GM12878 (cell line): Measurements from ENCODE around the gene COL23A1. TPM values are rescaled to one million over a fixed set of nuclear protein-coding genes. Genes with fewer than 3 reads are reported as not detected.

Experiments used
- ATAC-seq: fragments of 200-7000 bp; cut with Tn5 transposase; 3 replicates; pipeline ENCODE4 v1.9.1; 2020; ENCODE audit warnings: mild to moderate bottlenecking, moderate library complexity
- BruUV-seq: library from RNA; stranded (reverse); fragments of 400-500 nt; replicated peaks from 2 replicates; lab custom pipeline; 2021; lab: Mats Ljungman, UMichigan
- CTCF ChIA-PET: fragments of 300-600 bp; sonication (Branson Sonifier 250); formaldehyde crosslinking; extraction: SDS; loops from one replicate; lab custom pipeline; 2021; ENCODE audit warnings: inconsistent platforms; lab: Yijun Ruan, JAX
- POLR2A ChIA-PET: fragments of 350-600 bp; formaldehyde crosslinking; extraction: SDS; loops from one replicate; lab custom pipeline; 2021; ENCODE audit warnings: inconsistent platforms; lab: Charles Lee
- RAD21 ChIA-PET: fragments of 300-600 bp; sonication (Branson Sonifier 250); formaldehyde crosslinking; loops from one replicate; lab custom pipeline; 2023; ENCODE audit warnings: antibody characterized with exemption; ENCODE audit not compliant: unreplicated experiment; lab: Charles Lee
- SMC1A ChIA-PET: fragments of 300-600 bp; sonication (Branson Sonifier 250); formaldehyde crosslinking; loops from one replicate; lab custom pipeline; 2023; ENCODE audit not compliant: unreplicated experiment, uncharacterized antibody; lab: Charles Lee
- DNase-seq: peaks from one replicate; pipeline ENCODE4 v3.0.0-alpha.2; 2011; ENCODE audit warnings: low read depth, low spot score
- FAIRE-seq: peaks from 3 replicates; lab custom pipeline; 2011; peaks lifted over from hg19 to GRCh38; lab: Jason Lieb, UNC
- H2AFZ ChIP-seq: 2 replicates; pipeline ENCODE4 v1.6.0; 2011; ENCODE audit warnings: low read depth, low read length, control low read depth; ENCODE audit not compliant: control insufficient read depth
- H3K27ac ChIP-seq: 2 replicates; pipeline ENCODE4 v1.5.1; 2011; ENCODE audit warnings: control low read depth; ENCODE audit not compliant: control insufficient read depth, insufficient read depth
- H3K27me3 ChIP-seq, 2 experiments: replicated peaks in 1 of 2; 2 replicates each; pipeline versions ENCODE4 v1.6.0 to v1.6.1; 2011; ENCODE audit warnings: low read length in 1 of 2; ENCODE audit not compliant: control insufficient read depth in 2 of 2, insufficient read depth in 2 of 2
- H3K36me3 ChIP-seq, 2 experiments: 2 replicates each; pipeline ENCODE4 v1.5.1; 2011; ENCODE audit warnings: low read length in 1 of 2; ENCODE audit not compliant: control insufficient read depth in 2 of 2, insufficient read depth in 2 of 2
- H3K4me1 ChIP-seq: 2 replicates; pipeline ENCODE4 v1.6.1; 2011; ENCODE audit warnings: mild to moderate bottlenecking, low read length, moderate library complexity, mixed read lengths; ENCODE audit not compliant: control insufficient read depth, insufficient read depth
- H3K4me2 ChIP-seq: 2 replicates; pipeline ENCODE4 v1.6.0; 2011; ENCODE audit warnings: control low read depth; ENCODE audit not compliant: control insufficient read depth, insufficient read depth
- H3K4me3 ChIP-seq: fragments of 200-600 bp; sonication (generic); 2 replicates; pipeline ENCODE4 v1.5.1; 2016
- H3K79me2 ChIP-seq: 2 replicates; pipeline ENCODE4 v1.6.0; 2011; ENCODE audit warnings: low read length; ENCODE audit not compliant: control insufficient read depth, insufficient read depth
- H3K9ac ChIP-seq: 2 replicates; pipeline ENCODE4 v1.8.0; 2011; ENCODE audit warnings: low read length, control low read depth, mixed read lengths; ENCODE audit not compliant: control insufficient read depth, insufficient read depth
- H3K9me3 ChIP-seq: replicated peaks from 3 replicates; pipeline ENCODE4 v1.5.1; 2011; ENCODE audit warnings: mild to moderate bottlenecking, low read length; ENCODE audit not compliant: control insufficient read depth, insufficient read depth
- H4K20me1 ChIP-seq: 2 replicates; pipeline ENCODE4 v1.6.0; 2011; ENCODE audit not compliant: control insufficient read depth, insufficient read depth
- E2F8 ChIP-seq: fragments of 450-650 bp; IDR thresholded peaks from 2 replicates; pipeline ENCODE4 v1.6.1; 2018; ENCODE audit warnings: mild to moderate bottlenecking, low read depth, moderate library complexity; ENCODE audit not compliant: partially characterized antibody
- RAD21 ChIP-seq: IDR thresholded peaks from 2 replicates; pipeline ENCODE4 v1.6.1; 2011; ENCODE audit warnings: mild to moderate bottlenecking, low read depth, low read length, moderate library complexity; ENCODE audit not compliant: insufficient read depth
- SMAD1 ChIP-seq: fragments of 450-650 bp; IDR thresholded peaks from 2 replicates; pipeline ENCODE4 v1.6.1; 2018; ENCODE audit warnings: mild to moderate bottlenecking, low read depth; ENCODE audit not compliant: partially characterized antibody
- ZNF592 ChIP-seq: fragments of 450-650 bp; IDR thresholded peaks from 2 replicates; pipeline ENCODE4 v1.6.1; 2017; ENCODE audit warnings: mild to moderate bottlenecking, moderate library complexity
- WGBS: methylation state at CpG from one replicate; pipeline ENCODE4 v1.1.6; 2016; ENCODE audit warnings: low lambda C conversion rate; ENCODE audit not compliant: insufficient replicate concordance, insufficient coverage; ENCODE audit errors: missing lambda C conversion rate; 5-methylcytosine and 5-hydroxymethylcytosine counted together
- in situ Hi-C: fragments of 300-500 bp; cut with MboI; formaldehyde crosslinking; loops from 9 replicates; pipeline ENCODE4 v1.14.3; 2018; ENCODE audit warnings: mixed read lengths
- intact Hi-C: fragments of 100-400 bp; cut with micrococcal nuclease; formaldehyde crosslinking; loops from one replicate; pipeline ENCODE4 v1.14.2; 2022; ENCODE audit not compliant: unreplicated experiment
- polyA plus RNA-seq, 11 experiments: library from polyadenylated mRNA; depleted of rRNA in 4 of 11; unstranded in 6 of 11; stranded (reverse) in 5 of 11; fragments of >200 nt; fragmentation: Nextera tagmentation in 4 of 11; fragmentation: Illumina TruSeq in 1 of 11; extraction: Ambion mirVana in 4 of 11; extraction: Trizol in 1 of 11; gene quantifications; 1 replicate in 1 of 11; 2 replicates in 10 of 11; pipeline versions ENCODE4 v1.2.1 to v1.2.3, GENCODE V29; 2011 to 2016; ENCODE audit warnings: inconsistent platforms in 2 of 11, missing spikeins in 2 of 11, low read depth in 1 of 11
- total RNA-seq, 4 experiments: library from RNA; depleted of rRNA in 3 of 4; stranded (reverse); fragments of >200 nt in 3 of 4; fragmentation: Illumina TruSeq in 1 of 4; extraction: Trizol in 1 of 4; gene quantifications; 2 replicates each; pipeline versions ENCODE4 v1.2.1 to v1.2.3, GENCODE V29; 2013 to 2021
- TF ChIP-seq, protein P1 (sequence below): fragments of 150-350 bp; IDR thresholded peaks from 2 replicates; pipeline ENCODE4 v1.6.1; 2016; ENCODE audit warnings: low read depth, low read length

COL23A1 gene
- total and polyA plus RNA-seq, 10 of the 15 experiments (the other 5 are each of a cell fraction or from before 2014, with no cell fraction given): 0.03 to 0.83 (median 0.09) TPM; not detected in 5

- no peak for TF ChIP-seq ZNF592
Measured at GRCh38 chr5:178411083-178411482, 179.1 kb downstream of the COL23A1 start (continued).

- Histone ChIP-seq H3K4me1 (no peaks in the 10 kb centered on the region), H3K27ac (no peak overlapping the region), H3K36me3 (no peaks in the 10 kb centered on the region), H3K9ac (no peak overlapping the region), H3K79me2 (no peaks in the 10 kb centered on the region), H2AFZ (no peak overlapping the region), H3K4me2 (no peak overlapping the region), H3K27me3 (no peaks in the 10 kb centered on the region), H3K4me3 (no peak overlapping the region), H4K20me1 (no peaks in the 10 kb centered on the region), H3K9me3 (no peaks in the 10 kb centered on the region; the same call in 1 of the 3 replicates)
- no peak for ATAC-seq
- DNase-seq: no peak
- in situ Hi-C loops: no loop called here
- RAD21 ChIA-PET: no interaction called here
- SMC1A ChIA-PET: interaction anchor here (0.9 kb wide), 1 partner anchor 15 kb away, joined by 3 read pairs; no protein-coding TSS in a partner anchor
- TF ChIP-seq, protein P1, sequence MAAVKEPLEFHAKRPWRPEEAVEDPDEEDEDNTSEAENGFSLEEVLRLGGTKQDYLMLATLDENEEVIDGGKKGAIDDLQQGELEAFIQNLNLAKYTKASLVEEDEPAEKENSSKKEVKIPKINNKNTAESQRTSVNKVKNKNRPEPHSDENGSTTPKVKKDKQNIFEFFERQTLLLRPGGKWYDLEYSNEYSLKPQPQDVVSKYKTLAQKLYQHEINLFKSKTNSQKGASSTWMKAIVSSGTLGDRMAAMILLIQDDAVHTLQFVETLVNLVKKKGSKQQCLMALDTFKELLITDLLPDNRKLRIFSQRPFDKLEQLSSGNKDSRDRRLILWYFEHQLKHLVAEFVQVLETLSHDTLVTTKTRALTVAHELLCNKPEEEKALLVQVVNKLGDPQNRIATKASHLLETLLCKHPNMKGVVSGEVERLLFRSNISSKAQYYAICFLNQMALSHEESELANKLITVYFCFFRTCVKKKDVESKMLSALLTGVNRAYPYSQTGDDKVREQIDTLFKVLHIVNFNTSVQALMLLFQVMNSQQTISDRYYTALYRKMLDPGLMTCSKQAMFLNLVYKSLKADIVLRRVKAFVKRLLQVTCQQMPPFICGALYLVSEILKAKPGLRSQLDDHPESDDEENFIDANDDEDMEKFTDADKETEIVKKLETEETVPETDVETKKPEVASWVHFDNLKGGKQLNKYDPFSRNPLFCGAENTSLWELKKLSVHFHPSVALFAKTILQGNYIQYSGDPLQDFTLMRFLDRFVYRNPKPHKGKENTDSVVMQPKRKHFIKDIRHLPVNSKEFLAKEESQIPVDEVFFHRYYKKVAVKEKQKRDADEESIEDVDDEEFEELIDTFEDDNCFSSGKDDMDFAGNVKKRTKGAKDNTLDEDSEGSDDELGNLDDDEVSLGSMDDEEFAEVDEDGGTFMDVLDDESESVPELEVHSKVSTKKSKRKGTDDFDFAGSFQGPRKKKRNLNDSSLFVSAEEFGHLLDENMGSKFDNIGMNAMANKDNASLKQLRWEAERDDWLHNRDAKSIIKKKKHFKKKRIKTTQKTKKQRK: no peak
- TF ChIP-seq E2F8 (no peak), SMAD1 (no peak), RAD21 (no peak)
- POLR2A ChIA-PET: no interaction called here
- CTCF ChIA-PET: no interaction called here
- no TSS peak for BruUV-seq
- intact Hi-C loops: no loop called here
- no peak for FAIRE-seq
- WGBS: 31% methylated on average over 2 of the region's 2 CpGs
Measured at GRCh38 chr5:178407646-178408045, 182.5 kb downstream of the COL23A1 start.
